HG03432 (cell line): ENCODE data around the gene MFAP5.

Source experiments
- ATAC-seq: cut with Tn5 transposase; IDR thresholded peaks from one replicate; pipeline ENCODE4 v1.9.1; 2021; ENCODE audit warnings: mild to moderate bottlenecking, moderate library complexity; ENCODE audit not compliant: unreplicated experiment

MFAP5 gene, protein sequence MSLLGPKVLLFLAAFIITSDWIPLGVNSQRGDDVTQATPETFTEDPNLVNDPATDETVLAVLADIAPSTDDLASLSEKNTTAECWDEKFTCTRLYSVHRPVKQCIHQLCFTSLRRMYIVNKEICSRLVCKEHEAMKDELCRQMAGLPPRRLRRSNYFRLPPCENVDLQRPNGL

DNA sequence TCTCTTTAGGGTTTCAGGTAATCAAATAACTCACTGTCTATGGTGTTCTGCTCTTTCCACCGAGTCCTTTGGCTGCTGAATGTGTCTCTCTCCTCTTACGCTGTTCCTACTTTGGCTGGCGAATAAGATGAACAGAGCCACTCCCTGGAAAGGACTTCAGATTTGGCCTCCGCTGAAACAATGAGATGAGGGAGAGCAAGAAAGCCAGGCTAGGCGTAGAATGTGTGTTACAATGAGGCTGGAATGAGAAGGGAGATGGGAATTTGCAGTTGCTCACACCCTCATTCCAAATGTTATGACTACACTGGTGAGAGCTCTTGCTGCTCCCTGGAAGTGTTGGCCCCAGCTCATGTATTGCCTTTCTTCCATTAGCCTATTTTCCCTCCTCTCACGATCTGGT lies at the start of gene MFAP5:
Gene MFAP5 (minus strand): TSS at position 234 of the 400 bp plus-strand sequence. CDS start 722 bp downstream, outside the sequence.
- ATAC-seq, result no peak

DNA sequence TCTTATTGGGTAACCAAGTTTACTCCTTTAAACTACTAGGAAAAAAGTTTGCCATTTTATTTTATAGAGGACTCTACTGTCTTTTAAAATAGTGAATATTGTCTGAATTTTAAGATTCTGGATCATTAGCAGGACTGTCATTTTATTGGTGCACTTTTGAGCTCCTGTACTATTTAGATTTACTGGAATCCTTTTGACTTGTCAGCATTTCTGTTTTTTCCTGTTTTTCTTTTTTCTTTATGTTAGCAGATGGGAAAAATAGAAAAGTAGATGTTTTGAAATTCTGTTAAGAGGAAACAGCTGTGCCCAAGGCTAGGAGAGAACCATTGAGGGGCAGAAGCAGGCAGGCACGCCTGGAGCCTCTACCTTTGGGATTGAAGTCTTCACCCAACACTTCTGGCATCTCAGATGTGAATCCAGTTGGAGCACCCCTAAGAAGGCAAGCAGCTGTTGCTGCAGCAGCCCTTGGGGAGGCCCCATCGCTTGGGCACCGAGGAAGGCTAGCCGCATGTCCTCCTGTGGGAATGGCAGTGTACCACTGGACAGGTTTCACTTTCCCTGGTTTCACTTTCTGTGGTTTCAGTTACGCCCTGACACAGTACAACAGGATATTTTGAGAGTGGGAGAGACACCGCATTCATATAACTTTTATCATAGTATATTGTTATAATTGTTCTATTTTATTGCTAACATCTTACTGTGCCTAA lies 46.7 kb upstream of the MFAP5 start:
- ATAC-seq, result no peak

DNA sequence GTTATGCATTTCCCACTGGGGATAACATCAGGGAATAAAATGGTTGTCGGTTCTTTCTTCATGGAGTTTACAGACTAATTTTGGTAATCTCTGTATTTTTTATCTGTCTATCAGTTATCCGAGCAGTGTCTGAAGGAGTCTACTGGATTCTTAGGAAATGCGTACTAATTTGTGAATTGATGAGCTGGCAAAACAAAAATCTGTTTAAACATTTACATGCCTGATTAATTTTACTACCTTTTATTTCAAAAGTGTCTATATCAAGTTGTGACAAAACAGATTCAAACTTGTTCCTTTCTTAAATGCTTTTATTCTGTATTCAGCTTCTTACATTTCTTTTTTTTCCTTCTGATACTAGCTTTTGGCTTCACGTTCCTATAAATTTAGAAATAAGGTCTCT lies 39.5 kb upstream of the MFAP5 start:
- no peak for ATAC-seq

DNA sequence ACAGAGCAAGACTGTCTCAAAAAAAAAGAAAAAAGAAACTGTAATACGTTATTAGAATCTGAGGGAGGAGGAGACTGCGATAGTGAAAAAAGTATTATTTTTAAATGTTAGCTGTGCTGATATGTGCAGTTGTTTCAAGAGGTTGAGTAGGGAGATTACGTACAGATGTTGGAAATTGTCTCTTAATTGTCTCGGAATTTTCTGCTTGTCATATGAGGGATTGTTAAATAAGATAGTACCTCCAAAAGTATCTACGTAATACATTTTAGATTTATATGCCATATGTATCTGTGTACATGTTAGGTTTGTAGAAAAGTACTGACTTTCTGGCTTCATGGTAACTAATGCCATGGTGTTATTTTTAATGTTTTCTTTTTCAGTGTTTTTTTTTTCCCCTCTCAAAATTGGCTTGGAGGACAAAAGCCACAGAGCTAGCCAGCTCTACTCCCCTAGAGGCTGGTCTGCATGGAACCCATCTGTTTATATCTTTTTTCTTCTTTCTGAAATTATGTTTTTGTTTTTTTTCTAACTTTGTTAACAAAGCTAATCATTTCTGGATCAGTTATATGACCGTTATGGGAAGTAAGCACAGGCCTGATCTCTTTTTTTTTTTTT lies 38.5 kb upstream of the MFAP5 start:
- no peak for ATAC-seq

DNA sequence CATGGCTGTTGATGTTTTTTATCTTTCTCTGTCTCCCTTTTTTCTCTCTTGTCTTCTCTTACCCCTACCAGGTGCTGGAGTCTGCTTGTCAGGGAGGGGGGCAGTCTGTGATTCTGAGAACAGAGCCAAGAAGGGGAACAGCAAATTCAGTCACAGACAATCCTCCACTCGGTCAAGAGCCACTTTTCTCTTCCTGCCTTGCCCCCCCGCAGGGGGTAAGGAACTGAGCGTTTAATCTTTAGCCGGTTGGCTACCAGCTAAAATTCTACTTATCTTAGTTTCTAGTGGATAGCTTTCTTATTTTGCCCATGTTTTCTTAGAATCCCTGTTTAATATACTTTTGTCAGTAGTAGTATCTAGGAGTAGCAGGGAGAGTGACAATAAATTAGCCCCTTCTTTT lies 37.1 kb upstream of the MFAP5 start:
- ATAC-seq, result no peak

DNA sequence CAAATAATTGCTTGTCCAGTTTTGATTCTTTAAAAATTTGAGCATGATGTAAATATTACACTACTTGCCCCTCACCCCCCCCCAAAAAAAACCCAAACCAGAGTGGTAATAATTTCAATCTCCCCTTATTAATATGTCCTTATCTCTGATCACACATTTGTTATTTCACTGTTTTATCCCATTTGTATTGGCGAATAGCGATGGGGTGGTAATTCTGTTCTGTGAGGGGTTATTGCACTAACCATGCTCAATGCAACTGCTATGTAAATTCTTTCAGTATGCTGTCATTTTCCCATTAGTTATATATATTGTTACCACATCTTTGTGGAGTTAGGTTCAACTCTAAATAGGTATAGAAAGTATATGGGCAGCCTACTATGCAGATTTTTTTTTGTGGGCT lies 36.3 kb upstream of the MFAP5 start:
- ATAC-seq, result no peak

DNA sequence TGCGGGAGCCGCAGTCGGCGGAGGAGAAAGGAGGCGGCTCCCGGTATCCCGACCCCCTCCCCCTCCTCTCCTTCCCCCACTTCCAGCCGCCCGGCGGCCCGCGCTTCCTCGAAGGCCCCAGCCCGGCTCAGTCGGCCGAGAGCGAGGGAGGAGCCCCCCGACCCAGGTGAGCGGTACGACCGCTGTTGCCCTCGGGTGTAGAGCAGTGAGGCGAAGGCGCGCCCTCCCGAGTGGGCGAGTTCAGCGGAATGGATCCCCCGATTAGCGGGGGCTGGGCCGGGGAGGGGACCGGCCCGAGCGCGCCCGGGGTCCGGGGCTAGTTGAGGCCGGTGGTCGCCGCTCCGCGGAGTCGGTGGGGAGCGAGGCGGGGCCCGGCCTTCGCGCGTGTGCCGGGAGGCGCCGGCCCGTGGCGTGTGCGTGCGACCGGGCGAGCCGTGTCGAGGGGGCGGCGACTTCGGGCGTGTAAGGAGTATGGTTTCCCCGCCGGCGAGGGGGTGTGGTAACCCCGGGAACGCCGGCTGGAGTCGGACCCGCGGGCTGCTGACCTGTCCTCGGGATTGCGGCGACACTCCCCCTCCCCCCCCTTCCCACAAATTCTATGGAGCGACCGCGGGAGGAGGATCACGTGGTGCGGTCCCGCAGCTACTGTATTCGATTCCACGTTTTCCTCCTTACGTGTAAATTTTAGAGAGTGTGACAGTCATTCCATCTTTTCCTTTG lies 35.7 kb upstream of the MFAP5 start:
- ATAC-seq, result peak; percentile 34

DNA sequence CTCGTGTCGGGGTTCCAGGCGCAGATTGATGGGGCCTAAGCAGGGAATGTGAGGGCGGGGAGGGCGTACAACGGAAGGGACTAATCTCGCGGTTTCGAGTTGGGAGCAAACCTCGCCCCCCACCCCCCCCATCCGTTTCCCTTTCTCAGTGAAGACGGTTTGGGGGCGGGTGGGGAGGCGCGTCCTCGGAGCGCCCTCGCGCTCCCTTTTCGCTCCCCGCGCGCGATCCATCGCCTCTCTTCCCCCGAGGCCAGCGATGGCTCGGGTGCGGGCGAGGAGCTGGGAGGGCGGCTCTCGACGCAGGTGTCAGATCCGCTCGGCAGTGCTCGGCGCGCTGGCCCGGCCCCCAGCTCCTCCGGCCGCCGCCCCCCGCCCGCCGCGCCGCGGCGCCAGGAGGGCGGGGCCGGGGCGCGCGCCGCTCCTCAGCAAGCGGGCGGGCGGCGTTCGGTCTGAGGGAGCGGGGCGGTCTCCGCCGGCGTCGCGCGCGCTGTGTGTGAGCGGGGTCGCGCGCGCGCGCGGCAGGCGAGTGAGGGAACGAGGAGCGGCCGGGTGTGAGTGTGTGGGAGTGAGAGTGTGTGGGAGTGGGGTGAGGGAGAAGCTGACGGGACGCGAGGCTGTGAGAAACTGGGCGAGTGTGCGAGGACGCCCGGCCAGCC lies 35.0 kb upstream of the MFAP5 start, which contains the start of gene RIMKLB:
Gene RIMKLB (plus strand): TSS at position 516 of the 656 bp plus-strand sequence. CDS start 15,876 bp downstream, outside the sequence.
- ATAC-seq, result peak; percentile 85

DNA sequence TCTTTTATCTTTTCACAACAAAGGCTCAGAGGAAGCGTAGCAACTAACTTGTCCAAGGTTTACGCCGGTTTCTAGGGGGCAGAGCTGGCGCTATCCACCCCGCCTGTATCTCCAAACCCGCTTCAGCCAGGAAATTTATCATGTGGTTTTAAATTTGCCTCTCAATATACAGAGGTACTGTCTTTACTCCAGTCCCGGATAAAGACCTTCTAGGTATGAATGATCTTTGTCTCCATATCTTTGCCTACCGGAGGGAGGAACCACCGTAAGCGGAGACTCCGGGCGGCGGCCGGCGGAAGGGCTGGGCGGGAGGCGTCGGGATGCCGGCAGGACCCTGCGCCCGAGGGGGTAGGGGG lies 34.5 kb upstream of the MFAP5 start:
- ATAC-seq, result no peak

DNA sequence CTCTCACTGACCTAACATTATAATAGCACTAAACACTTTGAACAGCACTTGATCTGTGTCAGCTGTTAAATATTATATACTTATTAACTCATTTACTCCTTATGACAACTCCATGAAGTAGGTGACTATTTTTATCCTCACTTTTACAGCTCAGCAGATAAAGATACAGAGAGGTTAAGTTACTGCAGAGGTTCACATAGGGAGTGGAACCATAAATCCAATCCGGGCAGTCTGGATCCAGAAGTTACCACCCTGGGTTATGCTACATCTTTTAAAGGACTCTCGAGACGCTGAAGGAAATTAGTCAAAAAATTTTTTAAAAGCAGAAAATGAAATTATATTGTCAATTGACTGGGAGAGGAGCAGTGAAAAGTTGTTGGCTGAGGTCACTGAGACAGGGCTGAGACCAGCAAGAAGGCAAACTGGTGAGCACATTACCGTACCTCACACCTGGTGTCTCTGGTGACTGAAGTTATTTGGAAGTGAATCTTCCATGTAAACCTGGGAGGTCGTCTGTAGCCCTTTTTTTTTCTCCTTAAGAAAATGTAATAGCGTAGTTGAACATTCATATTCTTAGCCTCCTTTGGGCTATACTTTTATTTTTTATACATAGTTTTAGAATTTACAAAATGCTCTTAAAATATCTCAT lies 33.9 kb upstream of the MFAP5 start:
- ATAC-seq, result no peak

DNA sequence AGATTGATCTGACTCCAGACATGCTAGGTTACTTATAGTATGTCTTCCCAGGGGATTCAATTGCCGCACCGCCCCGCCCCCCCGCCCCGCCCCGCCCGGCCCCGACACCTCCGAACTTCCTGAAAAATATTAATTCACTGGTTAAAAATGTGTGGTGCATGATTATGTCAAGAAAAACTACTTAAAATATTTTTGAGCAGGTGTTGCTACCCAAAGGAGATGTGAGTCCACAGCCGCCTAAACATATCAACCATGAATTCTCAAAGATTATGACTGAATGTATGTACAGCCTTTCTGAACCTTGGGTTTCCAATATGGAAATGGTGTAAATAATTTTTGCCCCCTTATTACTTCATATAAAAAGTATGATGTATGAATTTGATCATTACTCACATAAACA lies 32.5 kb upstream of the MFAP5 start:
- ATAC-seq, result no peak

DNA sequence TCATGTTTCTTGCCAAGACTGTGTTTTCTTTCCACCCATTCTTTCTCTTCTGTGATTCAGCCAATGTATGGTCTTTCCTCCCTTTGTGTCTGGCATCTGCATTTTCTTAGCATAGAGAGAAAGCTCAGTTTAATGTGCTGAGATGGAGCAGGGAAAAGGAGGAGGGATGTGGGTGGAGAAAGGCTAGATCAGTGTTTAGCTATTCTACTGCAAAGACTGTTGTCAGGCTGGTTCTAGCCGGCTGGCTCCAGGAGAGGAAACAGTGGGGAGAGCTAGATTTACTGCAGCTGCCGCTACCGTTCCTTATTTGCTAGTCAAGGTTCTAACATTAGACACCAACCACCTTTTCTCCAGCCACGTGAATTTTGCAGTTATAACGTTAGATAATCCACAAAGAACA lies 29.9 kb upstream of the MFAP5 start:
- no peak for ATAC-seq

DNA sequence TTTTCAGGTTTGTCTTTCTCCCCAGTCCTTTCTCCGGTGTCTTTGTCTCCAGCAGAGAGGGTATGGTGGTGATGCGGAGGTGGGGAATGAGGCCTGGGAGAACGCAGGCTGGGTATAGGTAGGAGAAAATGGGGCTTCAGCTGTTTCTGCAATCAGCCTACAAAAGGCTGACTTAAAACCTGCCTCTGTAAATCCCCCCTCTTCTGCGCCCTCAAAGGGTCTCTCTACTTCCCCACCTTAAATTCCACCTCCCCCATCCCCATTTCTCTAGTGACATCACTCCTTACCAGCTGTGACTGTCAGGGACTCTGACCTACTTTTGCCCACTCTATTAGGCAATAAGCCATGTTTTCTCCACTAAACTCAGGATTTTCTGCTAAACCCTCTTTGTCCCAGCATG lies 27.1 kb upstream of the MFAP5 start:
- ATAC-seq, result no peak

DNA sequence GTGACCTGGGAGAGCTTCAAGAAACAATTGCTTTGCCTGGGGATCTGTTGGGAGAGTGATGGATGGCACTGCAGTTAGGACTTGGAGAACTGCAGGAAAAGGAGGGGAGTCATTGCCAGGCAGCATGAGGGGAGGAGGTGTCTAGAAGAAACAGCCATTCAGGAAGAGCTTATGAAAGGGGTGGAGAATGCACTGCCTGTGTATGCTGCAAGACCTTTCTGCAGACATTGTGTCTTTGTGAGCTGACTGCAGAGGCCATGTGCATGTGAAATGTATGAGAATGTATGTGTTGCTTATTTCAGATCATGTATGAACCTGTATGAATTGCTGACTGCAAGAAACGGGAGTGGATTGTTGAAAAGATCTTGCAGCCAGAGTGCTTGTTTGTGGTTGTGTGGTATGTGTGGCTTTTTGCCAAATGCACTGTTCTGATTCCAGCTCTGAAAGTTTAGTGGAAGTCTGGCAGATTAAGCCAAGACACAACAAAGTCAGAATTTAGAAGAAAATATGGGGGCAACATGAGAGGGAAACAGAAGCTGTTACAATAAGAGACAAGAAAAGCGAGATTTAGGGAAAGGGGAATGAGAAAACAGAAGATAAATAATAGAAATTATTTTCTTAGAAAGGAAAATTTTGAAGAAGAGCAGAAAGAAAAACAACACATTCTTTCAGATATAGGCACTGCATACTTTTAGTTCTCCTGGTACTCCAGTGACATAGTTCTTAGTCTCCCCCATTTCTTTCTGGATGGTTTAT lies 25.4 kb upstream of the MFAP5 start:
- ATAC-seq, result no peak

DNA sequence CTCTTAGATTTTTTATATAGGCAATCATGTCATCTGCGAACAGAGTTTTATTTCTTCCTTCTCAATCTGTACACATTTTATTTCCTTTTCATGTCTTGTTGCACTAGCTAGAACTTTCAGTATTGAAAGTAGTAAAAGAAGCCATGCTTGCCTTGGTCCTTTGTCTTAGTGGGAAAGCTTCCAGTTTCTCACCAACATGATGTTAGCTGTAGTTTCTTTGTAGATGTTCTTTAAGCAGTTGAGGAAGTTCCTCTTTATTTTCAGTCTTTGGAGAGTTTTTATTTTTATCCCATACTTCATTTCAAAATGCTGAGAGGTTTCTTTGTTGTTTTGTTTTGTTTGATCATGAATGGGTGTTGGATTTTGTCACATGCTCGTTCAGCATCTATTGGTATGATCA lies 22.4 kb upstream of the MFAP5 start:
- no peak for ATAC-seq

DNA sequence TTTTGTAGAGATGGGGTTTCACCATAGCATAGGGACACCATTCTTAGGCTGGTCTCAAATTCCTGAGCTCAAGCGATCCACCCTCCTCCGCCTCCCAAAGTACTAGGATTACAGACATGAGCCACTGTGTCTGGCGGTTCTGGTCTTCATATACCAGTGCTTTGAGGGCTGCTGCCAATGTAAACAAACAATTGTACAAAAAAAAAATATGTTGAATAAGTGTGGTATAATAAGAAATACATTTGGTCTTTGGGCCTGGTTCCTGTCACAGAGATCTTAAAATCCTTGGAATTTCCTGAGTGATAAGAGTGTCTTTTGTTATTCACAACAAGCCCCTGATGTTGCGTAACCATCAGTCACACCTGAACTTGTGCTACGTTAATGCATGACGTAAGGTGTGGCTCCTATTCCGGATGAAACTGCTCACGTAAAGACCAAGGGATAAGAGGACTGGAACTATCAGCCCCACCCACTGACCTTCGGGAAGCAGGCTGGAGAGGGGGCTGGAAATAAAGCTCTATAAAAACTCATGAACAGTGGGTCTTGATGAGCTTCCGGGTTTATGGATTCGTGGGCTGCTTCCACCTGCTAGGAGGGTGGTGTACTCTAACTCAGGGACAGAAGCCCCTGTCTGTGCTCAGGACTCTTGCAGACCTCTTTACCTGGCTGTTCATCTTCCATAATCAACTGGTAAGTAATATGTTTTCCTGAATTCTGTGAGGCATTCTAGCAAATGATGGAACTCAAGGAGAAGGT lies 18.7 kb upstream of the MFAP5 start:
- ATAC-seq, result no peak

DNA sequence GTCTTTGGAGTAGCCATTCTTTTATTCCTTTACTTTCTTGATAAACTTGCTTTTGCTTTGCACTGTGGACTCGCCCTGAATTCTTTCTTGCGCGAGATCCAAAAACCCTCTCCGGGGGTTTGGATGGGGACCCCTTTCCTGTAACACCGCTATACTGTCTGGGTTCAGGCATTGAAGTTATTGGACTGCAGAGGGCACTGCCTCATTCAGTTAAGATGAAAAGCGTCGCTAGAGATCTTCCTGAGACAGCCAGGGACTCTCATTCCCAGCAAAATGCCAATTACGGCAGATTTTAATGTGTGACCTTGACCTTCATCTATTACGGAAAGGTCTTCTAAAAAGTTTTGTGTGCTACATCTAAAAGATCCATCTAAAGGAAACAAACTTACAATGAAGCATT lies 17.9 kb upstream of the MFAP5 start:
- no peak for ATAC-seq

DNA sequence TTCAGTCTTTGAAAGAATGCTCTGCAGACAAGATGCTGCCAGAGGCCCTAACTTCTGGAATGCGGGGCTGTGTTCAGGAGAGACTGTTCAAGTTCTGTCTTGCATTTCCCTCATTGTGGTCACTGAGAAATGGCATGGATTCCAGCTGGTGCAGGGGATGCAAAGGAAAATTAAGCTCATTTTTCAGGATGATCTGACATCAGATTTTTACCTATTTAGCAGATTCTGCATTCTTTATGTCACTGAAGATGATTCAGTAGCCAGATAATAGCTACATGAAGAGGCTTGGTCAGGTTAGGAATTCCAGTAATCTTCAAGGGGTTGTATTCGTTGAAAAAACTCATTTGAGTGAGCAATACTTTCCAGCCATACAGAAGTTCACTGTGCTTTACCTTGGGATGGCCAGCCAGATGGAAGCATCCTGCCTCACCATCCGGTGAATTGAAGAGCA lies 16.1 kb upstream of the MFAP5 start:
- ATAC-seq, result no peak

DNA sequence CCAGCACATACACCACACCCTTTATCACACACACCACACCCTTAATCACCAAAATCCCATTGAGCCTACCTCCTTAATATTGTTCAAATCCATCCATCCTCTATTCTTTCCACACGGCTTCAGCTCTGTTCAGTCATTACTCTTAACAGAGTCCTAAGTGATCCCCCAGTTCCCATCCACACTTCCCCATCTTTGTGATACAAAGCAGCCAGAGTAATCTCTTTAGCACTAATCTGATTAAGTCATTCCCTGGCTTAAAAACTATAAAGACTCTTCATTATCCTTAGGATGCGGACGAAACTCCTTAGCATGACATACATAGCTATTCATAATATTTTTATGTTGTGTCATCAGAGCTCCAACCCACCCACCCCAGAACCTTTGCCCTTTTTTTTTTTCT lies 14.7 kb upstream of the MFAP5 start:
- no peak for ATAC-seq
